HL-60 (cell line): ENCODE measurements around the gene PCDH12.

Experiments used
- DNase-seq, 2 experiments: peaks; one replicate each; pipeline ENCODE4 v3.0.0-alpha.2; 2010 to 2020; ENCODE audit warnings: low read depth in 1 of 2, low spot score in 1 of 2
- H3K27ac ChIP-seq: fragments of 250-450 bp; sonication (Bioruptor Pico); replicated peaks from 2 replicates; pipeline ENCODE4 v1.5.1; 2020; ENCODE audit warnings: mild to moderate bottlenecking, moderate library complexity
- H3K27me3 ChIP-seq: fragments of 250-450 bp; sonication (Bioruptor Pico); 2 replicates; pipeline ENCODE4 v1.5.1; 2021; ENCODE audit warnings: mild to moderate bottlenecking, moderate library complexity; ENCODE audit not compliant: insufficient read depth, poor library complexity, severe bottlenecking
- H3K4me3 ChIP-seq: replicated peaks from 2 replicates; pipeline ENCODE4 v1.5.1; 2011; ENCODE audit warnings: mild to moderate bottlenecking, control low read depth, low read length; ENCODE audit not compliant: insufficient read depth
- CTCF ChIP-seq: IDR thresholded peaks from one replicate; pipeline ENCODE4 v1.5.1; 2011; ENCODE audit warnings: low read length, control low read depth, inconsistent platforms; ENCODE audit not compliant: insufficient read depth
- GABPA ChIP-seq: IDR thresholded peaks from 2 replicates; pipeline ENCODE4 v1.6.1; 2012; ENCODE audit warnings: low read depth
- POLR2AphosphoS5 ChIP-seq: IDR thresholded peaks from 2 replicates; pipeline ENCODE4 v1.6.1; 2012; ENCODE audit warnings: low read depth
- REST ChIP-seq: IDR thresholded peaks from 2 replicates; pipeline ENCODE4 v1.6.1; 2012; ENCODE audit warnings: low read depth; ENCODE audit not compliant: insufficient replicate concordance
- SPI1 ChIP-seq: IDR thresholded peaks from 2 replicates; pipeline ENCODE4 v1.6.1; 2012; ENCODE audit warnings: low read depth, mild to moderate bottlenecking, borderline replicate concordance

Gene PCDH12

GRCh38 chr5:141954194-141954593, 3.8 kb downstream of the PCDH12 start:
- DNase-seq: peak in 1 of 2 experiments; percentile 22
- Histone ChIP-seq H3K4me3 (no peak overlapping the region), H3K27me3 (no peaks in the 10 kb centered on the region), H3K27ac (no peak overlapping the region; the same call in 1 of the 2 replicates)
- TF ChIP-seq CTCF (no peak), SPI1 (peak; percentile 42; the same call in 1 of the 2 replicates), POLR2AphosphoS5 (no peak)

GRCh38 chr5:141952020-141952419, 6.0 kb downstream of the PCDH12 start:
- DNase-seq: no peak
- Histone ChIP-seq H3K27ac (no peak overlapping the region), H3K4me3 (no peak overlapping the region), H3K27me3 (no peaks in the 10 kb centered on the region)
- TF ChIP-seq GABPA (no peak), POLR2AphosphoS5 (no peak), CTCF (no peak), SPI1 (no peak), REST (no peak)

GRCh38 chr5:141951332-141951781, 6.6 kb downstream of the PCDH12 start:
- Histone ChIP-seq H3K4me3 (no peak overlapping the region), H3K27me3 (no peaks in the 10 kb centered on the region), H3K27ac (no peak overlapping the region)
- no peak for DNase-seq
- TF ChIP-seq REST (no peak), GABPA (no peak), SPI1 (no peak), CTCF (no peak), POLR2AphosphoS5 (no peak)
